SK-N-SH (cell line): ENCODE measurements around the gene EXOC4. TPM values are rescaled to one million over a fixed set of nuclear protein-coding genes. Genes with fewer than 3 reads are reported as not detected.

ENCODE experiments used
- CTCF ChIA-PET: fragments of 300-600, 350-600 bp; formaldehyde crosslinking; extraction: SDS; loops from one replicate; lab custom pipeline; 2021; lab: Yijun Ruan, JAX
- POLR2A ChIA-PET: fragments of 350-600 bp; sonication (Branson Sonifier 250); formaldehyde crosslinking; extraction: SDS; loops from one replicate; lab custom pipeline; 2020; ENCODE audit warnings: antibody characterized with exemption, inconsistent platforms; lab: Yijun Ruan, JAX
- DNase-seq: peaks from one replicate; pipeline ENCODE4 v3.0.0; 2012
- H2AFZ ChIP-seq: fragments of 200-600 bp; sonication (generic); 2 replicates; pipeline ENCODE4 v1.8.1; 2016; ENCODE audit warnings: antibody characterized with exemption, mild to moderate bottlenecking, low read depth
- H3F3A ChIP-seq: fragments of 200-600 bp; sonication (generic); replicated peaks from 2 replicates; pipeline ENCODE3; 2016; ENCODE audit warnings: antibody characterized with exemption, mild to moderate bottlenecking; ENCODE audit not compliant: insufficient read depth
- H3K27ac ChIP-seq, 2 experiments: fragments of 200-500 bp in 1 of 2; fragments of 200-600 bp in 1 of 2; sonication (Bioruptor generic) in 1 of 2; sonication (generic), shearing (Covaris generic) in 1 of 2; 2 replicates each; pipeline versions ENCODE4 v1.5.1 to v1.6.1; 2014 to 2016; ENCODE audit warnings: low read depth in 2 of 2, inconsistent platforms in 1 of 2, low read length in 1 of 2, mild to moderate bottlenecking in 1 of 2, mixed read lengths in 1 of 2
- H3K27me3 ChIP-seq: fragments of 200-600 bp; sonication (generic), shearing (Covaris generic); 2 replicates; pipeline ENCODE4 v1.6.1; 2016; ENCODE audit warnings: mixed run types; ENCODE audit not compliant: insufficient read depth
- H3K36me3 ChIP-seq, 2 experiments: fragments of 200-500 bp in 1 of 2; fragments of 200-600 bp in 1 of 2; sonication (Bioruptor generic) in 1 of 2; sonication (generic) in 1 of 2; replicated peaks in 1 of 2; 2 replicates each; pipeline versions ENCODE3 to v1.5.1; 2014 to 2016; ENCODE audit warnings: low read length in 1 of 2, mild to moderate bottlenecking in 1 of 2; ENCODE audit not compliant: insufficient read depth in 2 of 2, control insufficient read depth in 1 of 2
- H3K4me1 ChIP-seq, 2 experiments: fragments of 200-500 bp in 1 of 2; fragments of 200-600 bp in 1 of 2; sonication (Bioruptor generic) in 1 of 2; sonication (generic), shearing (Covaris generic) in 1 of 2; 2 replicates each; pipeline versions ENCODE4 v1.5.1 to v1.6.1; 2014 to 2016; ENCODE audit warnings: low read depth in 1 of 2, low read length in 1 of 2, mixed run types in 1 of 2; ENCODE audit not compliant: insufficient read depth in 2 of 2, control insufficient read depth in 1 of 2
- H3K4me2 ChIP-seq: fragments of 200-600 bp; sonication (generic), shearing (Covaris generic); 2 replicates; pipeline ENCODE4 v1.6.1; 2017; ENCODE audit warnings: mixed run types
- H3K4me3 ChIP-seq, 2 experiments: fragments of 200-500 bp in 1 of 2; fragments of 200-600 bp in 1 of 2; sonication (Bioruptor generic) in 1 of 2; sonication (generic), shearing (Covaris generic) in 1 of 2; 2 replicates each; pipeline versions ENCODE4 v1.5.1 to v1.8.1; 2014 to 2016; ENCODE audit warnings: low read depth in 2 of 2, inconsistent platforms in 1 of 2, low read length in 1 of 2, mild to moderate bottlenecking in 1 of 2, mixed read lengths in 1 of 2, moderate library complexity in 1 of 2
- H3K79me2 ChIP-seq: fragments of 200-600 bp; sonication (generic); 2 replicates; pipeline ENCODE4 v1.8.1; 2017; ENCODE audit warnings: mild to moderate bottlenecking; ENCODE audit not compliant: insufficient read depth
- H3K9ac ChIP-seq: fragments of 200-600 bp; sonication (generic); 2 replicates; pipeline ENCODE4 v1.6.1; 2017; ENCODE audit warnings: mixed run types
- H3K9me2 ChIP-seq: fragments of 200-600 bp; sonication (generic); 2 replicates; pipeline ENCODE4 v1.6.1; 2017; ENCODE audit warnings: mixed run types
- H3K9me3 ChIP-seq: fragments of 200-600 bp; sonication (generic); 2 replicates; pipeline ENCODE4 v1.6.1; 2017; ENCODE audit warnings: mixed run types, mild to moderate bottlenecking, moderate library complexity
- H4K20me1 ChIP-seq: fragments of 200-600 bp; sonication (generic); 2 replicates; pipeline ENCODE4 v1.6.1; 2017; ENCODE audit warnings: mild to moderate bottlenecking, mixed run types; ENCODE audit not compliant: insufficient read depth
- CHD2 ChIP-seq: fragments of 150-350 bp; IDR thresholded peaks from 2 replicates; pipeline ENCODE4 v1.6.1; 2018; ENCODE audit warnings: low read length; ENCODE audit not compliant: partially characterized antibody
- EP300 ChIP-seq, 2 experiments: IDR thresholded peaks; 2 replicates each; pipeline versions ENCODE4 v1.4.0 to v1.6.1; 2012; ENCODE audit warnings: borderline replicate concordance in 1 of 2, low read depth in 1 of 2, low read length in 1 of 2
- EZH2phosphoT487 ChIP-seq: fragments of 200-600 bp; sonication (generic); IDR thresholded peaks from 2 replicates; pipeline ENCODE4 v1.6.1; 2017; ENCODE audit warnings: low read depth, mixed run types, mild to moderate bottlenecking, antibody characterized with exemption, moderate library complexity, borderline replicate concordance
- FOSL2 ChIP-seq: IDR thresholded peaks from 2 replicates; pipeline ENCODE4 v1.4.0; 2012; ENCODE audit warnings: low read depth, mild to moderate bottlenecking, moderate library complexity, borderline replicate concordance
- GATA2 ChIP-seq: sonication (generic); formaldehyde crosslinking; IDR thresholded peaks from 2 replicates; pipeline ENCODE4 v1.5.0; 2020; ENCODE audit warnings: mild to moderate bottlenecking, missing genetic modification reagents
- RFX5 ChIP-seq: IDR thresholded peaks from 2 replicates; pipeline ENCODE4 v1.6.1; 2012; ENCODE audit warnings: mild to moderate bottlenecking, improper control_type of control experiment, low read length
- TAF1 ChIP-seq: IDR thresholded peaks from 2 replicates; pipeline ENCODE4 v1.6.1; 2012; ENCODE audit warnings: low read depth, mild to moderate bottlenecking, low read length, moderate library complexity, borderline replicate concordance
- ZBTB33 ChIP-seq: IDR thresholded peaks from 2 replicates; pipeline ENCODE4 v1.4.0; 2012; ENCODE audit warnings: low read depth, borderline replicate concordance
- WGBS: methylation state at CpG from one replicate; pipeline ENCODE4 v1.1.6; 2017; ENCODE audit warnings: low lambda C conversion rate; 5-methylcytosine and 5-hydroxymethylcytosine counted together
- polyA plus RNA-seq, 3 experiments: library from polyadenylated mRNA; depleted of rRNA; stranded (reverse); fragments of >200 nt; gene quantifications; 2 replicates each; pipeline ENCODE4 v1.2.3, GENCODE V29; 2012
- TF ChIP-seq, protein P1 (sequence below): IDR thresholded peaks from 2 replicates; pipeline ENCODE4 v1.6.1; 2012; ENCODE audit warnings: mild to moderate bottlenecking, low read depth, low read length, moderate library complexity

Gene EXOC4
- polyA plus RNA-seq, 1 of the 3 experiments (the other 2 are of a cell fraction) = 37.3 TPM

DNA sequence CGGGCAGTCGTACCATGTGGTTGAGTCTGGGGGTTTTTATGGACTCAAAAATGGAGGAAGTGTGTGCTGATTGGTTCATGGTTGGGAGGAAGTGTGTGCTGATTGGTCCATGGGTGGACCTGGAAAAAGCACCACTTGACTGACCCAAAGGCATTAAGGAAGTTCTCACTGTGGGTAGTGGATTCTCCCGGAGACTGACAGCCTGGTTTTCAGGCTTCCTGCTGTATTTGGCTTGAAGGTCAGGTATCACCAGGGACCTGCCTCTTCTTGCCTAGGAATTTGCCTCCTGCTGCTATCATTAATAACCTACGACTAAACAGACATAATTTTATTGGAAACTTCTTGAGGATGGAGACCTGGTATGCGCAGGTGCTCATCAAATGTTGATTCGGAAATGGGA is 605.4 kb downstream of the EXOC4 start:
- CTCF ChIA-PET = interaction anchor here (0.9 to 5.7 kb wide), 5 partner anchors 51 to 283 kb away, joined by 5 to 45 read pairs (median 6); no protein-coding TSS in a partner anchor

More for the DNA sequence above, 605.4 kb downstream of the EXOC4 start:
- TF ChIP-seq CHD2 (no peak), EP300 (IDR thresholded peaks at IDR 0.05; ENCODE audit: borderline replicate concordance in 1 of 2, low read depth in 1 of 2, low read length in 1 of 2) (no peak), GATA2 (no peak), TAF1 (no peak), ZBTB33 (no peak), RFX5 (no peak), FOSL2 (no peak), EZH2phosphoT487 (no peak)
- TF ChIP-seq, protein P1, sequence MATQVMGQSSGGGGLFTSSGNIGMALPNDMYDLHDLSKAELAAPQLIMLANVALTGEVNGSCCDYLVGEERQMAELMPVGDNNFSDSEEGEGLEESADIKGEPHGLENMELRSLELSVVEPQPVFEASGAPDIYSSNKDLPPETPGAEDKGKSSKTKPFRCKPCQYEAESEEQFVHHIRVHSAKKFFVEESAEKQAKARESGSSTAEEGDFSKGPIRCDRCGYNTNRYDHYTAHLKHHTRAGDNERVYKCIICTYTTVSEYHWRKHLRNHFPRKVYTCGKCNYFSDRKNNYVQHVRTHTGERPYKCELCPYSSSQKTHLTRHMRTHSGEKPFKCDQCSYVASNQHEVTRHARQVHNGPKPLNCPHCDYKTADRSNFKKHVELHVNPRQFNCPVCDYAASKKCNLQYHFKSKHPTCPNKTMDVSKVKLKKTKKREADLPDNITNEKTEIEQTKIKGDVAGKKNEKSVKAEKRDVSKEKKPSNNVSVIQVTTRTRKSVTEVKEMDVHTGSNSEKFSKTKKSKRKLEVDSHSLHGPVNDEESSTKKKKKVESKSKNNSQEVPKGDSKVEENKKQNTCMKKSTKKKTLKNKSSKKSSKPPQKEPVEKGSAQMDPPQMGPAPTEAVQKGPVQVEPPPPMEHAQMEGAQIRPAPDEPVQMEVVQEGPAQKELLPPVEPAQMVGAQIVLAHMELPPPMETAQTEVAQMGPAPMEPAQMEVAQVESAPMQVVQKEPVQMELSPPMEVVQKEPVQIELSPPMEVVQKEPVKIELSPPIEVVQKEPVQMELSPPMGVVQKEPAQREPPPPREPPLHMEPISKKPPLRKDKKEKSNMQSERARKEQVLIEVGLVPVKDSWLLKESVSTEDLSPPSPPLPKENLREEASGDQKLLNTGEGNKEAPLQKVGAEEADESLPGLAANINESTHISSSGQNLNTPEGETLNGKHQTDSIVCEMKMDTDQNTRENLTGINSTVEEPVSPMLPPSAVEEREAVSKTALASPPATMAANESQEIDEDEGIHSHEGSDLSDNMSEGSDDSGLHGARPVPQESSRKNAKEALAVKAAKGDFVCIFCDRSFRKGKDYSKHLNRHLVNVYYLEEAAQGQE = no peak
- TF ChIP-seq, all 33 proteins: peak for 0
- Histone ChIP-seq H3K4me3 (no peak overlapping the region), H3K9me3 (no peaks in the 10 kb centered on the region), H3K4me2 (no peak overlapping the region), H3K36me3 (peaks cover 3 to 8% of the 10 kb centered on the region in 2 experiments), H3K4me1 (peaks cover 13 to 69% of the 10 kb centered on the region in 2 experiments), H3K27ac (peak overlapping the region in 1 of 2 experiments; percentile 98; a peak in 2 of 4 replicates), H3K27me3 (no peaks in the 10 kb centered on the region), H3K9ac (no peak overlapping the region), H3K9me2 (no peaks in the 10 kb centered on the region), H3K79me2 (no peaks in the 10 kb centered on the region), H3F3A (peaks cover 17% of the 10 kb centered on the region), H2AFZ (no peak overlapping the region), H4K20me1 (peaks cover 8% of the 10 kb centered on the region; the same call in 1 of the 2 replicates)
- 98% methylated on average over 6 of the region's 6 CpGs for WGBS
- POLR2A ChIA-PET = no interaction called here
- DNase-seq = no peak
